ENCODE data around the gene PACRG.
"Not testable (repeated sequence)": the region's sequence is repeated elsewhere in the genome, so short reads cannot be mapped to it uniquely, and the experiment has no call there.

Gene PACRG

DNA sequence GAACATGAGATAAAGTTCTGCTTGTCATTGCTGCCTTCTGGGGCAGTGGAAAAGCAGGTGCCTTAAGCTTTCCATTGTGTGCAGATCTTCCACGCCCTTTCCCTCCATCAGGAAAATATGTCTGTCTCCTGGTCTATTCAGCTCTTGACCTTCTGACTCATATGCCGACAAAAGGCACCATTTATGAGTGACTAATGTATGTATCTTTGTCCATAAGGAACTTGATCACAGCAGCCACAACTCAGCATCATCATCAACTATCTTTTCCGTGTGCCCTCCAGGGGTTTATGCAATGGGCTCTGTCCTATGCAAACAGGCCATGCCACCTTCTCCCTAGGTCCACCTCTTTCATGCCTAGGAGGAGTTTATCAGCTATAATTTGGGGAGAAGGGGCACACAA, 584.1 kb downstream of the PACRG start:
- no peak for DNase-seq (ENCODE audit: low read depth)
- TF ChIP-seq, protein P1, sequence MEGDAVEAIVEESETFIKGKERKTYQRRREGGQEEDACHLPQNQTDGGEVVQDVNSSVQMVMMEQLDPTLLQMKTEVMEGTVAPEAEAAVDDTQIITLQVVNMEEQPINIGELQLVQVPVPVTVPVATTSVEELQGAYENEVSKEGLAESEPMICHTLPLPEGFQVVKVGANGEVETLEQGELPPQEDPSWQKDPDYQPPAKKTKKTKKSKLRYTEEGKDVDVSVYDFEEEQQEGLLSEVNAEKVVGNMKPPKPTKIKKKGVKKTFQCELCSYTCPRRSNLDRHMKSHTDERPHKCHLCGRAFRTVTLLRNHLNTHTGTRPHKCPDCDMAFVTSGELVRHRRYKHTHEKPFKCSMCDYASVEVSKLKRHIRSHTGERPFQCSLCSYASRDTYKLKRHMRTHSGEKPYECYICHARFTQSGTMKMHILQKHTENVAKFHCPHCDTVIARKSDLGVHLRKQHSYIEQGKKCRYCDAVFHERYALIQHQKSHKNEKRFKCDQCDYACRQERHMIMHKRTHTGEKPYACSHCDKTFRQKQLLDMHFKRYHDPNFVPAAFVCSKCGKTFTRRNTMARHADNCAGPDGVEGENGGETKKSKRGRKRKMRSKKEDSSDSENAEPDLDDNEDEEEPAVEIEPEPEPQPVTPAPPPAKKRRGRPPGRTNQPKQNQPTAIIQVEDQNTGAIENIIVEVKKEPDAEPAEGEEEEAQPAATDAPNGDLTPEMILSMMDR (IDR thresholded peaks at IDR 0.05; ENCODE audit: control insufficient read depth, insufficient read depth, low read depth, low read length, missing control alignments): no peak
- H3K4me3 ChIP-seq (ENCODE audit: control insufficient read depth, low read depth, low read length): no peak overlapping the region

DNA sequence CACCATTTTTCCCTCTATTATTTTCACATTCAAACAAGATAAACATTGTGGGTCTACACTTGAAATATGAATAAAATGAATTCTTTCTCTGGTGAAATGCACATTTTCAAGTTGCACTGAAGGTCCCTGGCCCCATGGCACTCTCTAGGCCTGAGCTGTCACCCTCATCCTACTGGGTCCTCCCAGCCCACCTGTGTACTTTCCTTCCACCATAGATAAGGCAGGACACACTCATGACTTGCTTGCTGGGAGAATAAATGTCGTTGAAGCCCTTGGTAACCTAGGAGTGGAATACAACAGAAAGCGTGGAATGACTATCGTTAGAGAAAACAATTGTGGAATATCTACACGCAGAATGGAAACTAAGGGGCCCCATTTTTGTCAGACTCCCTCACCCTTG, 585.8 kb downstream of the PACRG start:
- H3K4me3 ChIP-seq (ENCODE audit: control insufficient read depth, low read depth, low read length): no peak overlapping the region
- DNase-seq (ENCODE audit: low read depth): no peak
- TF ChIP-seq, protein P1 (IDR thresholded peaks at IDR 0.05; ENCODE audit: control insufficient read depth, insufficient read depth, low read depth, low read length, missing control alignments): no peak

DNA sequence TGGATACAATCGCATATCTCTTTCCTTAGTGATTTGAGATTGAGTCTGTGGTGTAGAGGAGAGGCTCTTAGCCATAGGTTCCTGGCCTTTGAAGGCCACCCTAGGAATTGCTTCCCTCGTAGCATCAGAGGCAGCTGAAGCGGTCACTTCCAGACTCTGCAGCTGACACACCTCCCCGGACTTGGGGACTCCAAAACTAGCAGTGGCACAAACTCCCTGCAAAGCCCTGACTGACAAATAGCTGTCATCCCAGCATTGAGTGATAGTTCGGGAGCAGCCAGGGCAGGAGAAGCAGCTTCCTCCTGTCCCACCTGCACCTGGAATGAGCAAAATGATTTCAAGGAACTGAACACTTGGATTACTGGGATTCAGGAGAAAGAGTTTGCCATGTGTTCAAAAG, 586.2 kb downstream of the PACRG start:
- no peak overlapping the region for H3K4me3 ChIP-seq (ENCODE audit: control insufficient read depth, low read depth, low read length)
- TF ChIP-seq, protein P1 (IDR thresholded peaks at IDR 0.05; ENCODE audit: control insufficient read depth, insufficient read depth, low read depth, low read length, missing control alignments): no peak
- no peak for DNase-seq (ENCODE audit: low read depth)

DNA sequence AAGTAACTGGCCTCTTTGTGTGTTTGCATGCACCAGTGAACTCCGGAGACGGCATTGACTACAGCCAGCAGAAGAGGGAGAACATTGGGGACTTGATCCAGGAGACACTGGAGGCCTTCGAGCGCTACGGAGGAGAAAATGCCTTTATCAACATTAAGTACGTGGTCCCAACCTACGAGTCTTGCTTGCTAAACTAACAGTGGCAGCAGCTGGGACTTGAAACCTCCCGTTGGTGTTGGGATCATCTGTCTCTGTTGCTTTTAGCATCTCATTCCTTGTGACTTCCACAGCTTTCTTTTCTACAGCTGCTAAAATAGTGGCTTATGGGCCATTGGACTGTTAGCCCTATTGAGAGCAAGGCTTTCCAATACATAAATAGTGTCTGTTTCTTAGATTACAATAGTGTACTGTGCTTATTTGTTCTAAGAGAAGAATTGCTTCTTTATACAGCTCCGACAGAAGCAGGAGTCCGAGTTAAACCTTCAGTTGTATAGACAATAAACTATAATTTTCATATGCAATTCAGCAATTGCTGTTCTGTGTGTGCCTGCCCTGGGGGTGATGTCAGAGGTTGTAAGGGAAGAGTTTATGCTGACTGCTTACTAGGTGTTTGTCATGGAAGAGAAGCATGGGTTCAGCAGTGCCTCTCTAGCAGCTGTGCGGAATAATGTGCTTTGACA, 587.2 kb downstream of the PACRG start:
- DNase-seq (ENCODE audit: low read depth): no peak
- H3K4me3 ChIP-seq (ENCODE audit: control insufficient read depth, low read depth, low read length): no peak overlapping the region
- TF ChIP-seq, protein P1 (IDR thresholded peaks at IDR 0.05; ENCODE audit: control insufficient read depth, insufficient read depth, low read depth, low read length, missing control alignments): no peak

DNA sequence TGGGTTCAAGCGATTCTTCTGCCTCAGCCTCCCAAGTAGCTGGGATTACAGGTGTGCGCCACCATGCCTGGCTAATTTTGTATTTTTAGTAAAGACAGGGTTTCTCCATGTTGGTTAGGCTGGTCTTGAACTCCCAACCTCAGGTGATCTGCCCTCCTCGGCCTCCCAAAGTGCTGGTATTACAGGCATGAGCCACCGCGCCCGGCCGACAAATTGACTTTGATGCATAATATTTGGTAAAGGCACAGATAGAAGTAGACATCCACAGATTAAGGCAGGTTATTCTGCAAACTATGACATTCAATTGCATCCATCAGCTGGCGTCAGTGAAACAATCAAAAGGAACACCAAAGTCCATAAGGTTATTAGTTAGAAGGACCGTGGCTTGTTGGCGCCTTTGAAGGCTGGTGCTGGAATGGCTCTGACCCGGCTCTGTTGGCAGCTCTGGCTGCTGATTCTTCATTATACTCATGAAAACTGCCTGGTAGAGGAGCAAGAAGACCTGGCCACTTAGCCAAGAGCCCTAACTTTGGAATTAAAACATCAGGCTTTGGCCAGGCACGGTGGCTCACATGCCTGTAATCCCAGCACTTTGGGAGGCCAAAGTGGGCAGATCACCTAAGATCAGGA, 589.2 kb downstream of the PACRG start:
- not testable (repeated sequence) for DNase-seq (ENCODE audit: low read depth)

DNA sequence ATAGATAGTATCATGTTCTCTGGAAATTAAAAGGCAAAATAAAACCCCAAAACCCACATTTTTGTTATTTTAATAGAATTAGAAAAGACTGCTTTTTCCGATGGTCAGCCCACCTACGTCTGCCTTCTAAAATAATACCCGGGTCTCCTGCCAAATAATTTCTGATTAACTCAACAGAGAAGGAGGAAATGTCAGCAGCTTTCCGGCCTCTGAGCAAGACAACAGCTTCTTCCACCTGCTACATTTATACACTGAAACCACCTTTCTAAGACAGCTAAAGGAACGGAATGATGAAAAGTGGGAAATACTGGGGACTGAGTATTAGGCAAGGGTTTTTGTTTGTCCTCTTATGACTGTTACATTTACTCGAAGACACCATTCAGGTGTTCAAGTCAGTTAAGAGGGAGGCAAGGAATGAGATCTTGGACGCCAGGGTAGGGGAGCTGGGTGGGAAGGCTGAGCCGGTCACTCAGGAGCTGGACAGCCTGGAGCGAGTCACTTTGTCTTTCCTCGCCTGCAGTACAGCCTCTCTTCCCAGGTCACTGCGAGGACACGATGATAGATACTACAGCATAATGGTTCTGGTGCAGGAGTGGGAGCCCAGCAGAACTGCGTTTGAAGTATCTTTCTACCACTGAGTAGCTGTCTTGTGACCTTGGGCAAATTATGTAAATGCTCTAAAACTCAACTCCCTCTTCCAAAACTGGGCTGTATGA, 590.5 kb downstream of the PACRG start:
- TF ChIP-seq, protein P1 (IDR thresholded peaks at IDR 0.05; ENCODE audit: control insufficient read depth, insufficient read depth, low read depth, low read length, missing control alignments): no peak
- no peak for DNase-seq (ENCODE audit: low read depth)
- H3K4me3 ChIP-seq (ENCODE audit: control insufficient read depth, low read depth, low read length): no peak overlapping the region

More for the DNA sequence above, 589.2 kb downstream of the PACRG start:
- not testable (repeated sequence) for H3K4me3 ChIP-seq (ENCODE audit: control insufficient read depth, low read depth, low read length)
